Hippocampal formation (tissue), 2 donors: ENCODE results near the gene FRMD5.
A peak's percentile ranks its signal among the peaks of the same experiment; 100 is the strongest.

Source experiments
- DNase-seq, 2 donors: peaks; one replicate each; lab custom pipeline; 2025; lab: John Stamatoyannopoulos, UW

FRMD5 gene

GRCh38 chr15:43927203-43927602, 267.9 kb downstream of the FRMD5 start:
- no peak for DNase-seq

- DNase-seq: no peak
These were observed 271.5 kb downstream of the FRMD5 start for GRCh38 chr15:43923553-43923952.

- no peak for DNase-seq
These were observed 273.1 kb downstream of the FRMD5 start for GRCh38 chr15:43922021-43922420.

GRCh38 chr15:43920815-43921214, 274.3 kb downstream of the FRMD5 start:
- no peak for DNase-seq

GRCh38 chr15:43920254-43920600, 274.8 kb downstream of the FRMD5 start:
- no peak for DNase-seq

GRCh38 chr15:43919540-43920253, 275.4 kb downstream of the FRMD5 start:
- no peak for DNase-seq

GRCh38 chr15:43918717-43919116, 276.4 kb downstream of the FRMD5 start:
- DNase-seq: no peak

GRCh38 chr15:43916326-43916660, 278.8 kb downstream of the FRMD5 start:
- DNase-seq: no peak

- no peak for DNase-seq
These were observed 279.3 kb downstream of the FRMD5 start for GRCh38 chr15:43915631-43916325.

GRCh38 chr15:43913941-43914340, 281.1 kb downstream of the FRMD5 start:
- DNase-seq: no peak

- DNase-seq: peak in 1 of 2 donors; percentile 53
These were observed 281.9 kb downstream of the FRMD5 start for GRCh38 chr15:43913026-43913780.

- no peak for DNase-seq
These were observed 282.9 kb downstream of the FRMD5 start for GRCh38 chr15:43912208-43912607.

GRCh38 chr15:43911235-43911781, 283.8 kb downstream of the FRMD5 start:
- DNase-seq: peak in 1 of 2 donors; percentile 51

- DNase-seq: no peak
These were observed 286.5 kb downstream of the FRMD5 start for GRCh38 chr15:43908516-43909050.

GRCh38 chr15:43905755-43906154, 289.3 kb downstream of the FRMD5 start:
- no peak for DNase-seq

GRCh38 chr15:43903864-43904290, 291.2 kb downstream of the FRMD5 start:
- peak in 1 of 2 donors; percentile 23 for DNase-seq

- no peak for DNase-seq
These were observed 293.6 kb downstream of the FRMD5 start for GRCh38 chr15:43901495-43901894.

GRCh38 chr15:43900996-43901395, 294.1 kb downstream of the FRMD5 start:
- DNase-seq: no peak

GRCh38 chr15:43899928-43900327, 295.1 kb downstream of the FRMD5 start:
- DNase-seq: no peak

GRCh38 chr15:43898891-43899290, 296.2 kb downstream of the FRMD5 start:
- no peak for DNase-seq

- no peak for DNase-seq
These were observed 298.5 kb downstream of the FRMD5 start for GRCh38 chr15:43896543-43896942.

- DNase-seq: no peak
These were observed 299.5 kb downstream of the FRMD5 start for GRCh38 chr15:43895586-43895985.
